ENCODE results near the gene CLOCK.

Gene CLOCK

GRCh38 chr4:55435141-55435841, 111.4 kb downstream of the CLOCK start:
- peak; percentile 14 for FAIRE-seq

GRCh38 chr4:55431710-55432336, 114.9 kb downstream of the CLOCK start:
- DNase-seq (ENCODE audit: insufficient read length, low spot score) (no peak), FAIRE-seq (no peak)

More at GRCh38 chr4:55435141-55435841, 111.4 kb downstream of the CLOCK start:
- no peak for DNase-seq (ENCODE audit: insufficient read length, low spot score)

GRCh38 chr4:55424791-55425190, 121.9 kb downstream of the CLOCK start:
- DNase-seq (ENCODE audit: insufficient read length, low spot score) (no peak), FAIRE-seq (no peak)

- FAIRE-seq (no peak), DNase-seq (ENCODE audit: insufficient read length, low spot score) (no peak)
Measured at GRCh38 chr4:55416176-55416575, 130.5 kb downstream of the CLOCK start.

- no peak for DNase-seq (ENCODE audit: insufficient read length, low spot score)
- FAIRE-seq = no peak
Measured at GRCh38 chr4:55411621-55412020, 135.1 kb downstream of the CLOCK start.

- no peak for FAIRE-seq
- no peak for DNase-seq (ENCODE audit: insufficient read length, low spot score)
Measured at GRCh38 chr4:55410431-55410830, 136.3 kb downstream of the CLOCK start.

GRCh38 chr4:55409468-55410171, 137.1 kb downstream of the CLOCK start:
- FAIRE-seq (peak; percentile 91), DNase-seq (ENCODE audit: insufficient read length, low spot score) (no peak)

- DNase-seq (ENCODE audit: insufficient read length, low spot score) (no peak), FAIRE-seq (no peak)
Measured at GRCh38 chr4:55407764-55408163, 138.9 kb downstream of the CLOCK start.

GRCh38 chr4:55407119-55407518, 139.6 kb downstream of the CLOCK start:
- FAIRE-seq (no peak), DNase-seq (ENCODE audit: insufficient read length, low spot score) (no peak)

GRCh38 chr4:55406545-55406944, 140.2 kb downstream of the CLOCK start:
- DNase-seq (ENCODE audit: insufficient read length, low spot score) (no peak), FAIRE-seq (no peak)

GRCh38 chr4:55405073-55405472, 141.6 kb downstream of the CLOCK start:
- no peak for DNase-seq (ENCODE audit: insufficient read length, low spot score)
- FAIRE-seq = no peak

GRCh38 chr4:55399581-55399980, 147.1 kb downstream of the CLOCK start:
- DNase-seq (ENCODE audit: insufficient read length, low spot score) (no peak), FAIRE-seq (no peak)

- DNase-seq (ENCODE audit: insufficient read length, low spot score) (no peak), FAIRE-seq (no peak)
Measured at GRCh38 chr4:55398966-55399365, 147.7 kb downstream of the CLOCK start.

GRCh38 chr4:55398461-55398860, 148.2 kb downstream of the CLOCK start:
- no peak for DNase-seq (ENCODE audit: insufficient read length, low spot score)
- no peak for FAIRE-seq

GRCh38 chr4:55397520-55398321, 149.0 kb downstream of the CLOCK start:
- DNase-seq (ENCODE audit: insufficient read length, low spot score) (no peak), FAIRE-seq (peak; percentile 4)

GRCh38 chr4:55397126-55397436, 149.6 kb downstream of the CLOCK start:
- FAIRE-seq (no peak), DNase-seq (ENCODE audit: insufficient read length, low spot score) (no peak)

- DNase-seq (ENCODE audit: insufficient read length, low spot score) (no peak), FAIRE-seq (peak; percentile 81)
Measured at GRCh38 chr4:55396308-55397125, 150.2 kb downstream of the CLOCK start.

GRCh38 chr4:55395529-55396307, 151.0 kb downstream of the CLOCK start, which contains the start of gene TMEM165:
Gene TMEM165 (plus strand): TSS chr4:55395957. CDS start chr4:55396190, 233 bp downstream.
- peak; percentile 92 for FAIRE-seq
- DNase-seq (ENCODE audit: insufficient read length, low spot score) = peak; percentile 79

- peak; percentile 31 for FAIRE-seq
- no peak for DNase-seq (ENCODE audit: insufficient read length, low spot score)
Measured at GRCh38 chr4:55395218-55395528, 151.5 kb downstream of the CLOCK start.

All from GM19239 (cell line).